NCI-H146 (cell line): ENCODE measurements around the gene STAB1.

ENCODE experiments used
- DNase-seq: peaks from one replicate; lab custom pipeline; 2025; lab: John Stamatoyannopoulos, UW

The STAB1 gene

GRCh38 chr3:52487050-52487787 lies 7.9 kb upstream of the STAB1 start:
- no peak for DNase-seq

GRCh38 chr3:52487788-52488691 lies 7.1 kb upstream of the STAB1 start:
- no peak for DNase-seq

GRCh38 chr3:52488746-52489145 lies 6.4 kb upstream of the STAB1 start:
- DNase-seq = no peak

- DNase-seq = no peak
Measured at GRCh38 chr3:52489453-52489852, 5.7 kb upstream of the STAB1 start.

- DNase-seq = no peak
Measured at GRCh38 chr3:52490035-52490938, 4.9 kb upstream of the STAB1 start.

- DNase-seq = no peak
Measured at GRCh38 chr3:52490939-52491526, 4.1 kb upstream of the STAB1 start.

GRCh38 chr3:52492059-52492458 lies 3.1 kb upstream of the STAB1 start:
- no peak for DNase-seq

GRCh38 chr3:52493232-52494017 lies 1.7 kb upstream of the STAB1 start:
- DNase-seq = no peak

GRCh38 chr3:52494445-52494844 lies 693 bp upstream of the STAB1 start:
- peak; percentile 32 for DNase-seq

GRCh38 chr3:52495777-52496602 lies 852 bp downstream of the STAB1 start:
- DNase-seq = no peak

GRCh38 chr3:52498137-52499054 lies 3.3 kb downstream of the STAB1 start:
- DNase-seq = no peak

- DNase-seq = no peak
Measured at GRCh38 chr3:52501046-52501445, 5.9 kb downstream of the STAB1 start.

- no peak for DNase-seq
Measured at GRCh38 chr3:52502001-52502400, 6.9 kb downstream of the STAB1 start.

GRCh38 chr3:52502808-52503350 lies 7.7 kb downstream of the STAB1 start:
- DNase-seq = no peak

GRCh38 chr3:52503788-52504424 lies 8.8 kb downstream of the STAB1 start:
- DNase-seq = peak; percentile 86

- no peak for DNase-seq
Measured at GRCh38 chr3:52504977-52505376, 9.8 kb downstream of the STAB1 start.

- no peak for DNase-seq
Measured at GRCh38 chr3:52506266-52506966, 11.3 kb downstream of the STAB1 start.

- no peak for DNase-seq
Measured at GRCh38 chr3:52507359-52507758, 12.2 kb downstream of the STAB1 start.
